ENCODE data around the gene RNF213.

Gene RNF213

GRCh38 chr17:80431246-80432195 lies 170.9 kb downstream of the RNF213 start:
- no peak for ATAC-seq
- DNase-seq: no peak

DNA sequence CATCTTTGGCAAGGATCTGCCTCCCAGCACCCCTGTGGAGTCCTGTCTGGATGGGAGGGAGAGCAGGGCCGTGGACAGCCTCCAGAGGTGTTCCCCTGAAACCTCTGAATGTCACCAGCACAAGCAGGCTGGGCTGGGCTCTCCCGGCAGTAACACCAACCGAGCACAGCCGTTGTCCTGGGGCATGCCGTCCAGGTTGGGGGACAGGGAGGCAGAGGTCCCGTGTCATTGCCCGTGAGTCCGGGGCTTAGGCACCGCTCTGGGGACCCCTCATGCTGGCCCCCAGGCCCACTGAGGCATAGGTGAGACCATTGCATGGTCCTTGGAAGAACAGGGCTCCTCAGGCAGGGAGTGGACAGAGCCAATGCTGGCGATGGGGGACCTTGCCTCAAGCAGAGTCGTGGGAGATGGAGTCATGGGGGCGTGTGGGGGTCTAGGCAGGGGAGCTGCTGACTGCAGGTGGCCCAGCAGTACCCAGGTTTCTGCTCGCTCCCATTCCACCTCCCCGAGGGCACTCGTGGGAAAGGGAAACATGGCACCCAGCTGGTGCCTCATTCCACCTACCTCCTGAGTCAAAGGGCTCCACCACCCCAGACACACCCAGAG lies 171.8 kb downstream of the RNF213 start:
- DNase-seq (no peak), ATAC-seq (no peak)

DNA sequence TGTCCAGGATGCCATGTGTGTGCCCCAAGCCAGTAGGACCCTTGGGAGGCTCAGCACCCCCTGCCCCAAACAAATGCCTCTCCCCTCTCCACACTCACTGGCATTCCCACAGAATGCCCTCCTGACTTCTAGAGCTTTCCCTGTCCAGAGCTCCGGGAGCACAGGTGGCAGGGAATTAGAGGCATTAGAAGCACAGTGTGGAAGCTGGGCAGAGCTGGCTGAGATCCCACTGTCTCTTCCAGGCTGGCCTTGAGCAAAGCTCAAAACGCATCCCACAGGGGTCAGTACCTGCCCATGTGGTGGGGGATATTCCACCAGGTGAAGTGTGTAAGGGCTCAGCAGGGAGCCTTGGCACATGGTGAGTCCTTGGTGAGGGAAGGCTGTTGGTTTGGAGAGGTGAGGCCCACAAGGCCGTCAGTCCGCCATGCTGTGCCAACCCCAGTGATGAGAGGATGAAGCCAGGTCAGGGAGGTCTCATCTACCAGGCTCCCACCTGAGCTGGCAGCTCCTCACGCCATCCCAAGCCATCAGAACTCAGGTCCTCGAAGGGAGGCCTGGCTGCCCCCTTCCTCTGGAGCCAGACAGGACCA lies 172.4 kb downstream of the RNF213 start:
- ATAC-seq (no peak), DNase-seq (no peak)

GRCh38 chr17:80433916-80434666 lies 173.4 kb downstream of the RNF213 start:
- ATAC-seq (no peak), DNase-seq (no peak)

DNA sequence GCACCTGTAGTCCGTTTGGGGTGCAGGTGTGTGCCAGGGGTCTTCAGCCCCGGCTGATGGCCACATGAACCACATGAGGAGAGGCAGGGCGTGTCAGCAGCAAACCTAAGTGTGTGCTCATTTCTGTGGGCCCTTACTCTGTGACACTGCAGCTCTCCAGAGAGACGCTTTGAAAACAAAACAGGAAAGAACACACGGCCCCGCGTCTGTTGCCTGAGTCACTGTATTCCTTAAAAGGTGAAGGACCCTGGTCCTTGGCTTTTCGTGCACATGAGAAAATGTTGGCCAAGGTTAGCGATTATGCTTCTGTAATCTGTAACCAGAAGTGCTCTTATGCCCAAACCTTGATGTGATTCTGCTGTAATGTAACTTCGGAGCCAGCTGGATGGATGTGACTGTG lies 176.9 kb downstream of the RNF213 start:
- no peak for DNase-seq
- ATAC-seq: no peak

DNA sequence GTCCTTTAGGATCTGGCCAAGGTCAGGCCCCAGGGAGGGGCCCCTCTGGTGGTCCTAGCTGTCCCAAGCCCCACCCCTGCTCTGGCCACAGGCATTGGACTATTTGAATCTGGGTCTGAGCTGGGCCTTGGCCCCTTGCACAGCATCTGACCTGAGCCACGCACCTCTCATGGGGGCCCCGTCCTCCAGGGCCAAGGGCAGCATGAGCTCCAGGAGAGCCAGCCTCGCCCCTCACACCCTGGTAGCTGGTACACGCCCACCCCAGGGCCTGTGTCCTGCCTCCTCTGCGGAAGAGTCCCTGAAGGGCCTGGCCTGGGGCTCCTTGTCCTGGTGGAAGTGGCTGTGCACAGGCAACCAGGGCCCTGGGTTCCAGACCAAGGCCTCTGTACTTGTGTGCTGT lies 178.2 kb downstream of the RNF213 start:
- ATAC-seq (no peak), DNase-seq (no peak)

DNA sequence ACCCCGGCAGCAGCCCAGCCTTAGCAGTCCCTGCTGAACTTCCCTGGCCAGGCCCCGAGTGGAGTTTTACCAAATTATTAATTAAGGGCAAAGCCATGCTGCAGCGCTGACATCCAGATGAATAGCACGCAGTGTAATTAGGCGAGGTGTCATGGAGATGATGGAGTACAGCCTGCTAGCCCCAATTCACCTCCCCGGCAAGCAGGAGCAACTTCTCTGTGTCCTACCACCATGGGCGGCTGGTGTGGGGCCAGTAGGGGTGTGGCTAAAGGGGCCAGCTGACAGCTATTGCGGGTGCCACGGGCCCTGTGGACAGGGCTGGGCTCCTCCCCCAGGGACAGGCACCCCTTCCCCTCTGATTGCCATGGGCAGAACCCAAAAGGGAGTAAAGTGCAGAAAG lies 178.8 kb downstream of the RNF213 start:
- DNase-seq: no peak
- ATAC-seq: no peak

DNA sequence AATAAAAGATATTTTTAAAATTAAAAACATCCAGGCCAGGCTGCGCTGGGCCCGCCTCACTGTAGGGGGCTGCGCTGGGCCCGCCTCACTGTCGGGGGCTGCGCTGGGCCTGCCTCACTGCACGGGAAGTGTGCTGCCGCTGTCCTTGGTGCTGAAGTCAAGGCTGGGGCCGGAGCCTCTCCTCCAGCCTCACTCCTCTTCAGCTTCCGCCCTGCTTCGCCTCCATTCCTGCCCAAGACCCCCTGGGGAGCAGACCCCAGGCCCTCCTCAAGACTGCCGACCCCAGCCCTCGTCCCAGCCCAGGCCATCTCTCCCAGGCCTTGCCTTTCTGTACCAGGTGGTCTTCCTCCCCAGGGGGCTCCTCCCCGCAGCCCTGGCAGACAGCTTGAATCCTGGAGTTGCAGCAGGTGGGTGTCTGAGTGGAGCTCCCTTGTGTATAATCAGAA lies 180.5 kb downstream of the RNF213 start:
- DNase-seq: peak; percentile 69
- no peak for ATAC-seq

- DNase-seq (no peak), ATAC-seq (no peak)
Observed at GRCh38 chr17:80441598-80442322, 181.1 kb downstream of the RNF213 start.

DNA sequence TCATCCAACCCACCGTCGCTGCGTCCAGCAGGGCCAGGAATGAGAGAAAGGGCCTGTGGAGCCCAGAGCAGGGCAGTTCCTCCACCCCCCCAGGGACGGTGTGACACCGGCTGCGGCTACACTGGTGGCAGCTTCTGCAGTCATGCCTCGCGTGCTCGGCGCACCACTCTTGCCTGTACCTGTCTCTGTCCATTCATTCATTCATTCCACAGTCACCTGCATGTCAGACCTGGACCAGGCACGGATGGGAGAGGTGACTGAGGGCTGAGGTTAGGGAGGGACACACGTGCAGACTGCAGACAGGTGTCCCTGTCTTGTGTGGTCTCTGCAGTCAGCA lies 181.6 kb downstream of the RNF213 start:
- ATAC-seq (no peak), DNase-seq (no peak)

DNA sequence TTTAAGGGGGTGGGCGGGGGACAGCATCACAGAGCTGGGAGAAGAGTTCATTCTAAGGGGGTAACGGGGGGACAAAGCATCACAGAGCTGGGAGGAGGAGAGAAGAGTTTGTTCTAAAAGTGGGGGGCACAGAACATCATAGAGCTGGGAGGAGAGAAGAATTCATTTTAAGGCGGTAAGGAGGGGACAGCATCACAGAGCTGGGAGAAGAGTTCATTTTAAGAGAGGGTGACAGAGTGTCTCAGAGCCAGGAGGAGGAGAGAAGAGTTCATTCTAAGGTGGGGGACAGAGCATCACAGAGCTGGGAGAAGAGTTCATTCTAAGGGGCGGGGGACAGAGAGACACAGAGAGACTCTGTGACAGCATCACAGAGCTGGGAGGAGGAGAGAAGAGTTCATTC lies 182.1 kb downstream of the RNF213 start:
- DNase-seq (no peak), ATAC-seq (no peak)

DNA sequence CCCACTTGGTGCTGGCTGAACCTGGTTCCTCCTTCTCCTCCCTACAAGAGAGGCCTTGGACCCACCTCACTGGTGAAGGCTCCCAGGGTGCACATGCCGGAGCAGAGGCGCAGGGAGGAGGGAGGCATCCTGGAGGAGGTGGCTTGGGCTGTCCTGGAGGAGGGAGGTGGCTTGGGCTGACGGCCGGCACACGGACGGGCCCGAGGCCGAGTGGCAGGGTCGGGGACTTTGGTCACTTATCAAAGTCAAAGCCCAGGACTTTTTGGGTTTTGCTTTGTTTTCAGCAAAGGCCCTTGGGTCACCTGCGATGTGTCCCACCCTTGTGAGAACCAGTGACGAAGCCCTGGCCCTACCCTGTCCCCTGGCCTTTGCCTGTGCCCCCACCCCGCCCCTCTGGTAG lies 182.8 kb downstream of the RNF213 start:
- ATAC-seq (no peak), DNase-seq (no peak)

GRCh38 chr17:80443916-80444643 lies 183.4 kb downstream of the RNF213 start:
- ATAC-seq: no peak

GRCh38 chr17:80444644-80444979 lies 184.0 kb downstream of the RNF213 start:
- ATAC-seq: no peak
- DNase-seq: no peak

More at GRCh38 chr17:80443916-80444643, 183.4 kb downstream of the RNF213 start:
- no peak for DNase-seq

GRCh38 chr17:80445007-80445725 lies 184.5 kb downstream of the RNF213 start:
- ATAC-seq (no peak), DNase-seq (no peak)

- DNase-seq: no peak
- no peak for ATAC-seq
Observed at GRCh38 chr17:80445726-80446110, 185.1 kb downstream of the RNF213 start.

DNA sequence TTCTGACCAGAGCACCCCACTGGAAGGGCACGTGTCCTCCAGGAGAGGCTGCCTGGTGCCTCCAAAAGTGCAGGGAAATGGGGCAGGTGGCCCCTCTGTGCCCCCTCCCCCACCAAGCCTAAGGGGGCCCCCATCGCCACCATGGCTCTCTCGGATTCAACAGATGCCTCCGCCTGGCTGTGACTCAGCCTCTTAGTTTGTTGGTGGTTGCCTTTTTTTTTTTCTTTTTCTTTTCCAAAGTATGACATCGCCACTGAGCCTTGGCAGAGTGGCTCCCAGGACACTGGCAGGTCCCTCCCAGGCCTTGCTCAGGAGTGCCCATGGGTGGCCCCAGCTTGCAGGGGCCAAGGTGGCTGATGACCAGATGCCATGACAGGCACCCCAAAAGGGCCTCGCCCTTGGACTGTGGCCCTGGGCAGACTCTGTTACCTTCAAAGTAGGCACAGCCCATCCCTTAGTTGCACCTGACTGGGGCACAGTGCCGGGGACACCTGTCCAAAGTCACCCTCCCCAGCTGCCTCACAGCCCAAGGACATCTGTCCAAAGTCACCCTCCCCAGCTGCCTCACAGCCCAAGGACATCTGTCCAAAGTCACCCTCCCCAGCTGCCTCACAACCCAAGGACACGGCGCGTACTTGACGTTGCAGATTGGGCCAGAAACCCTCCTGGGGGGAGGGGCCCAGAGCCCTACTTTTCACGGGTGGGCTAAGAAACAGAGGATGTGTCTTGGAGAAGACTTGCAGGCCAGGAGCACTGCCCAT lies 186.2 kb downstream of the RNF213 start:
- ATAC-seq: no peak
- DNase-seq: no peak

DNA sequence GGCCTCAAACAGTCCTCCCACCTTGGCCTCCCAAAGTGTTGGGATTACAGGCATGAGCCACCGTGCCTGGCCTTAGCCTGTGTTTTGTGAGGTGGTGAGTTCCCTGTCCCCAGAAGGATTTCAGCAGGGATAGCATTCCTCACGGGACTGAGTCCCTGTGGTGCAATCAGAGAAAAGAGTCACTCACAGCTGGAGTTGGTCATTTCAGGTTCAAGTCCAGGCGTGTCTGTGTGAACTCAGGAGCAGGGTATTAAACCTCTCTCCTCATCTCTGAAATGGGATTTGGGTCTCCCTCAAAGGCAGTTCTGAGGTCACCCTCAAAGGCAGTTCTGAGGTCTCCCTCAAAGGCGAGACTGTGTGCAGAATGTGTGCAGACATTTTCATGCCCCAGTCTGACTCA lies 187.1 kb downstream of the RNF213 start:
- no peak for DNase-seq
- ATAC-seq: no peak
